ENCODE measurements around the gene RNF212B.

GRCh38 chr14:23193432-23193831 is 44.3 kb upstream of the RNF212B start:
- TF ChIP-seq CTCF (conservative IDR thresholded peaks at IDR 0.05 in 1 of 2, IDR thresholded peaks at IDR 0.05 in 1 of 2; ENCODE audit: extremely low read depth in 1 of 2, insufficient read depth in 1 of 2, low read depth in 1 of 2, low read length in 2 of 2) (no peak), EZH2 (IDR thresholded peaks at IDR 0.05; ENCODE audit: borderline replicate concordance, low read length) (no peak)

Data from mammary epithelial cell (primary cell).